GM12892 (cell line): Measurements from ENCODE around the gene NOP9.

Source experiments
- POLR2A ChIP-seq: IDR thresholded peaks from 2 replicates; pipeline ENCODE4 v1.6.1; 2011; ENCODE audit warnings: low read depth, low read length, control low read depth
- TAF1 ChIP-seq: IDR thresholded peaks from 2 replicates; pipeline ENCODE4 v1.6.1; 2011; ENCODE audit warnings: low read depth, mild to moderate bottlenecking, control low read depth, low read length, borderline replicate concordance

- TF ChIP-seq TAF1 (no peak), POLR2A (no peak)
Observed at GRCh38 chr14:24251880-24252288, 47.8 kb upstream of the NOP9 start.
